HCT116 (cell line): ENCODE data around the gene PREX1.

Source experiments
- CTCF ChIP-seq, 3 experiments: fragments of 200-600 bp in 1 of 3; sonication (generic) in 1 of 3; IDR thresholded peaks in 2 of 3; conservative IDR thresholded peaks in 1 of 3; 2 replicates each; pipeline ENCODE4 v1.5.1; 2012 to 2017; ENCODE audit warnings: low read depth in 2 of 3, low read length in 2 of 3, antibody characterized with exemption in 1 of 3, borderline replicate concordance in 1 of 3, control low read depth in 1 of 3, mild to moderate bottlenecking in 1 of 3, mixed read lengths in 1 of 3, mixed run types in 1 of 3, moderate library complexity in 1 of 3; ENCODE audit not compliant: insufficient read depth in 1 of 3
- ELF1 ChIP-seq: IDR thresholded peaks from 2 replicates; pipeline ENCODE4 v1.6.1; 2012; ENCODE audit warnings: low read depth, borderline replicate concordance
- MAX ChIP-seq: IDR thresholded peaks from 2 replicates; pipeline ENCODE4 v1.6.1; 2012
- POLR2A ChIP-seq: IDR thresholded peaks from 2 replicates; pipeline ENCODE4 v1.7.0; 2011; ENCODE audit warnings: borderline replicate concordance; ENCODE audit not compliant: insufficient read depth, insufficient read length; ENCODE audit errors: extremely low read depth
- POLR2AphosphoS5 ChIP-seq: IDR thresholded peaks from 2 replicates; pipeline ENCODE4 v1.6.1; 2011; ENCODE audit warnings: mild to moderate bottlenecking, low read depth, low read length, moderate library complexity
- SRF ChIP-seq: IDR thresholded peaks from 2 replicates; pipeline ENCODE4 v1.6.1; 2012; ENCODE audit warnings: low read depth
- TCF7L2 ChIP-seq: IDR thresholded peaks from 2 replicates; pipeline ENCODE4 v1.7.0; 2011; ENCODE audit warnings: borderline replicate concordance, inconsistent platforms; ENCODE audit not compliant: insufficient read depth, insufficient read length; ENCODE audit errors: extremely low read depth
- ZFX ChIP-seq: fragments of 450-650 bp; IDR thresholded peaks from 2 replicates; pipeline ENCODE4 v1.6.1; 2017
- ZNF274 ChIP-seq: fragments of 200-500 bp; sonication (Bioruptor generic); IDR thresholded peaks from 2 replicates; pipeline ENCODE4 v1.6.1; 2014; ENCODE audit warnings: mild to moderate bottlenecking, low read depth, low read length, inconsistent platforms

- TF ChIP-seq TCF7L2 (no peak), SRF (no peak), POLR2AphosphoS5 (no peak), CTCF (IDR thresholded peaks at IDR 0.05 in 2 of 3, conservative IDR thresholded peaks at IDR 0.05 in 1 of 3; ENCODE audit: borderline replicate concordance in 1 of 3, insufficient read depth in 1 of 3, low read depth in 2 of 3, low read length in 2 of 3) (no peak), POLR2A (no peak), ZNF274 (no peak), ELF1 (no peak), ZFX (no peak), MAX (no peak)
Observed at GRCh38 chr20:48772183-48772976, 55.4 kb downstream of the PREX1 start.
